ENCODE measurements around the gene NAE1. TPM values are rescaled to one million over a fixed set of nuclear protein-coding genes. Genes with fewer than 3 reads are reported as not detected.
A peak's percentile ranks its signal among the peaks of the same experiment; 100 is the strongest.

Gene NAE1
- total and polyA plus RNA-seq, 8 donors, result 19.3 to 29.8 (median 21.2) TPM

GRCh38 chr16:66851166-66851964, 20.6 kb upstream of the NAE1 start:
- intact Hi-C loops (cut with DNase I), result no loop called here
- Histone ChIP-seq H3K9me3 (no peaks in the 10 kb centered on the region), H3K27me3 (no peaks in the 10 kb centered on the region), H3K4me1 (no peaks in the 10 kb centered on the region), H3K36me3 (no peaks in the 10 kb centered on the region), H3K27ac (no peak overlapping the region), H3K4me3 (no peak overlapping the region)
- FAIRE-seq (no peak), ATAC-seq (no peak), DNase-seq (peak in 1 of 6 donors; percentile 27)
- no peak for TF ChIP-seq CTCF (IDR thresholded peaks at IDR 0.05)
- 83 to 85% methylated on average over 13 of the region's 13 CpGs for WGBS, 2 donors

- Histone ChIP-seq H3K36me3 (no peaks in the 10 kb centered on the region), H3K9me3 (no peaks in the 10 kb centered on the region), H3K27me3 (no peaks in the 10 kb centered on the region), H3K4me3 (no peak overlapping the region), H3K4me1 (no peaks in the 10 kb centered on the region), H3K27ac (no peak overlapping the region)
- TF ChIP-seq CTCF (IDR thresholded peaks at IDR 0.05), result no peak
- intact Hi-C loops (cut with DNase I), result no loop called here
- WGBS, 2 donors, result 86 to 89% methylated on average over 14 of the region's 14 CpGs
- peak in 1 of 6 donors; percentile 17 for DNase-seq
- ATAC-seq, result no peak
- no peak for FAIRE-seq
These were observed 19.5 kb upstream of the NAE1 start for GRCh38 chr16:66850115-66850815.

GRCh38 chr16:66849549-66849948, 18.8 kb upstream of the NAE1 start:
- no peak for ATAC-seq
- TF ChIP-seq CTCF (IDR thresholded peaks at IDR 0.05), result no peak
- no peak overlapping the region for H3K27ac ChIP-seq
- peaks cover 0 to 3% (median 0%) of the 10 kb centered on the region in 4 donors for H3K27me3 ChIP-seq
- no peak overlapping the region for H3K4me3 ChIP-seq
- whole genome bisulfite sequencing, 2 donors, result 81 to 85% methylated on average over 4 of the region's 4 CpGs
- peak in 1 of 6 donors; percentile 35 for DNase-seq
- intact Hi-C loops (cut with DNase I), result no loop called here
- no peaks in the 10 kb centered on the region for H3K9me3 ChIP-seq
- no peak for FAIRE-seq
- H3K4me1 ChIP-seq, result peaks cover 0 to 4% (median 0%) of the 10 kb centered on the region in 3 donors
- H3K36me3 ChIP-seq, result no peaks in the 10 kb centered on the region

GRCh38 chr16:66849021-66849420, 18.2 kb upstream of the NAE1 start:
- H3K27ac ChIP-seq, result no peak overlapping the region
- intact Hi-C loops (cut with DNase I), result no loop called here
- H3K36me3 ChIP-seq, result no peaks in the 10 kb centered on the region
- DNase-seq (peak in 1 of 6 donors; percentile 32), ATAC-seq (no peak), FAIRE-seq (no peak)
- no peaks in the 10 kb centered on the region for H3K9me3 ChIP-seq
- H3K4me3 ChIP-seq, result no peak overlapping the region
- H3K4me1 ChIP-seq, result peaks cover 0 to 4% (median 0%) of the 10 kb centered on the region in 3 donors
- 85 to 90% methylated on average over 2 of the region's 2 CpGs for WGBS, 2 donors
- H3K27me3 ChIP-seq, result peaks cover 0 to 3% (median 0%) of the 10 kb centered on the region in 4 donors
- TF ChIP-seq CTCF (IDR thresholded peaks at IDR 0.05), result no peak
